Activated naive CD4-positive, alpha-beta T cell treated with anti-CD3 and anti-CD28 coated beads, Interleukin-2, amount 50 U/mL, for 72 hours (primary cell): ENCODE results near the gene GOLPH3L. TPM values are rescaled to one million over a fixed set of nuclear protein-coding genes. Genes with fewer than 3 reads are reported as not detected.
"Not testable (repeated sequence)": the region's sequence is repeated elsewhere in the genome, so short reads cannot be mapped to it uniquely, and the experiment has no call there.

ENCODE experiments used
- ATAC-seq, 2 donors: fragments of 150-1000 bp; cut with Tn5 transposase; 2 replicates each; pipeline ENCODE4 v1.10.0; 2021; ENCODE audit warnings: mild to moderate bottlenecking in 2 of 2, moderate library complexity in 2 of 2
- DNase-seq, 2 donors: peaks; one replicate each; pipeline ENCODE4 v3.0.0; 2021 to 2022; ENCODE audit warnings: low spot score in 2 of 2
- H3K27ac Mint-ChIP-seq, 2 donors: one replicate each; pipeline ENCODE4 v1.8.0; 2022; ENCODE audit warnings: mild to moderate bottlenecking in 2 of 2, mixed read lengths in 2 of 2
- H3K36me3 Mint-ChIP-seq, 2 donors: one replicate each; pipeline ENCODE4 v1.8.0; 2022; ENCODE audit warnings: mixed read lengths in 2 of 2
- H3K9me3 Mint-ChIP-seq, 2 donors: one replicate each; pipeline ENCODE4 v1.8.0; 2022; ENCODE audit warnings: mixed read lengths in 2 of 2
- total RNA-seq, 2 donors: library from RNA; stranded (reverse); gene quantifications; one replicate each; pipeline ENCODE4 v1.2.3, GENCODE V29; 2022

GOLPH3L gene
- total RNA-seq, 2 donors from 2014 or later, result 15.8 to 20.9 TPM

GRCh38 chr1:150605451-150605731 lies 91.6 kb downstream of the GOLPH3L start:
- Mint-ChIP-seq H3K27ac (peak overlapping the region; percentile 95 to 97), H3K36me3 (peaks cover under 1 to 24% of the 10 kb centered on the region in 2 donors)
- not testable (repeated sequence) for ATAC-seq, DNase-seq, H3K9me3 Mint-ChIP-seq

- peak overlapping the region; percentile 95 to 97 for H3K27ac Mint-ChIP-seq
- DNase-seq, result no peak
- H3K36me3 Mint-ChIP-seq, result peaks cover 4 to 30% of the 10 kb centered on the region in 2 donors
- ATAC-seq, result no peak
- H3K9me3 Mint-ChIP-seq, result no peaks in the 10 kb centered on the region
Measured at GRCh38 chr1:150604226-150604588, 92.7 kb downstream of the GOLPH3L start.

- H3K36me3 Mint-ChIP-seq, result peaks cover 4 to 25% of the 10 kb centered on the region in 2 donors
- no peaks in the 10 kb centered on the region for H3K9me3 Mint-ChIP-seq
- H3K27ac Mint-ChIP-seq, result peak overlapping the region; percentile 95 to 97
- DNase-seq, result no peak
- no peak for ATAC-seq
Measured at GRCh38 chr1:150603711-150604110, 93.2 kb downstream of the GOLPH3L start.

- DNase-seq, ATAC-seq, H3K9me3 Mint-ChIP-seq, H3K27ac Mint-ChIP-seq: not testable (repeated sequence)
- peaks cover 4 to 25% of the 10 kb centered on the region in 2 donors for H3K36me3 Mint-ChIP-seq
Measured at GRCh38 chr1:150602372-150602771, 94.6 kb downstream of the GOLPH3L start.

GRCh38 chr1:150601540-150601939 lies 95.4 kb downstream of the GOLPH3L start:
- Mint-ChIP-seq H3K27ac (no peak overlapping the region), H3K9me3 (no peaks in the 10 kb centered on the region), H3K36me3 (peaks cover 4 to 23% of the 10 kb centered on the region in 2 donors)
- DNase-seq, result no peak
- ATAC-seq, result no peak

GRCh38 chr1:150598346-150598745 lies 98.6 kb downstream of the GOLPH3L start:
- not testable (repeated sequence) for H3K9me3 Mint-ChIP-seq, ATAC-seq, H3K27ac Mint-ChIP-seq, DNase-seq
- peaks cover 4 to 10% of the 10 kb centered on the region in 2 donors for H3K36me3 Mint-ChIP-seq

- no peak overlapping the region for H3K27ac Mint-ChIP-seq
Measured at GRCh38 chr1:150596976-150597375, 100.0 kb downstream of the GOLPH3L start.

More at GRCh38 chr1:150596976-150597375, 100.0 kb downstream of the GOLPH3L start:
- DNase-seq (no peak), ATAC-seq (no peak)
- Mint-ChIP-seq H3K9me3 (no peaks in the 10 kb centered on the region), H3K36me3 (peaks cover 4 to 8% of the 10 kb centered on the region in 2 donors)

Other genes starting within 250 kb of the GOLPH3L start
- 10 to 100 TPM; 48.7 to 56.4 TPM for gene TARS2, start 209.7 kb downstream of the GOLPH3L start, total RNA-seq
- gene ECM1, start 189.0 kb downstream of the GOLPH3L start, total RNA-seq, result 1 to 10 TPM; 1.3 to 1.6 TPM
- under 1 TPM; 0.66 to 0.89 TPM for gene FALEC, start 181.4 kb downstream of the GOLPH3L start, total RNA-seq
- 1 to 10 TPM in 1 of 2 donors, under 1 TPM in 1; 0.96 to 2.9 TPM for gene ADAMTSL4, start 147.7 kb downstream of the GOLPH3L start, total RNA-seq
- 100 to 1,000 TPM; 277 to 307 TPM for gene MCL1, start 117.5 kb downstream of the GOLPH3L start, total RNA-seq
- 100 to 1,000 TPM; 133 to 183 TPM for gene ENSA, start 67.5 kb downstream of the GOLPH3L start, total RNA-seq
- under 1 TPM in 1 of 2 donors, not detected in 1; 0.32 TPM for gene HORMAD1, start 23.7 kb upstream of the GOLPH3L start, total RNA-seq
- 10 to 100 TPM; 53.4 to 88.4 TPM for gene CTSS, start 68.6 kb upstream of the GOLPH3L start, total RNA-seq
- gene CTSK, start 111.1 kb upstream of the GOLPH3L start, total RNA-seq, result 1 to 10 TPM; 3.1 to 3.3 TPM
- 10 to 100 TPM; 37.0 to 61.1 TPM for gene ARNT, start 179.4 kb upstream of the GOLPH3L start, total RNA-seq
- not detected for gene CTXND2, start 190.0 kb upstream of the GOLPH3L start, total RNA-seq
- 10 to 100 TPM; 57.4 to 73.6 TPM for gene SETDB1, start 229.2 kb upstream of the GOLPH3L start, total RNA-seq